Measurements from ENCODE around the gene ZNF860. TPM values are rescaled to one million over a fixed set of nuclear protein-coding genes. Genes with fewer than 3 reads are reported as not detected.

The ZNF860 gene
- total and polyA plus RNA-seq, 2 of the 4 experiments (the other 2 are of a cell fraction) = 0.18 to 0.26 TPM

DNA sequence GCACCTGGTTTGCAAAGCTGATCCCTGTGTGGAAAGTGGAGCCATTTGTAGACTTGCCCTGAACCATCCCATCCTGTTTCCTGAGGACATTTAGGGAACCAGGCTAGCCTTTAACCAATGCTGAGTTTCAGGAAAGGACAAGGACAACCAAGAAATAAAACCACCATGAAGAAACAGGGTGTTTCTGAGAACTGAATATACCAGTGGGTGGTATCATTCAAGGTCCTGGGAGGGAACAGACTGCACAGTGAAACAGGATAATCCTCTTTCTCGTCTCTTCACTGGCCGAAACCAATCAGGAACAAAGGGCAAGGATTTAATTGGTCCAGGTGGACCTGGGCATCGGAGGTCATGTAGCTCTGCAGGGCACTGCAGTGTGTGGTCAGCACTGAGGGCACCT, 21.8 kb downstream of the ZNF860 start:
- intact Hi-C loops (cut with micrococcal nuclease) (no loop called here), dilution Hi-C loops (cut with HindIII; ENCODE audit: low sequenced_read_pairs, unreplicated experiment) (no loop called here), in situ Hi-C loops (cut with MboI; ENCODE audit: low sequenced_read_pairs) (no loop called here)
- no peaks in the 10 kb centered on the region; the same call in 1 of the 2 replicates for H3K4me1 ChIP-seq (ENCODE audit: control insufficient read depth, insufficient read depth, low read length)
- H3K27me3 ChIP-seq (ENCODE audit: control insufficient read depth, insufficient read depth, low read length) = peaks cover 8% of the 10 kb centered on the region
- H3K4me3 ChIP-seq (ENCODE audit: insufficient read depth, low read depth, low read length) = no peak overlapping the region
- H4K91ac ChIP-seq (ENCODE audit: insufficient read depth, low read depth, low read length) = no peak overlapping the region
- H2AK9ac ChIP-seq (replicated peaks; ENCODE audit: low read depth, low read length, poor library complexity) = no peak overlapping the region
- H2BK5ac ChIP-seq (ENCODE audit: low read depth, low read length, poor library complexity, severe bottlenecking) = no peak overlapping the region
- no peaks in the 10 kb centered on the region for H4K20me1 ChIP-seq (ENCODE audit: insufficient read depth, low read length)
- no peak overlapping the region for H2BK15ac ChIP-seq (ENCODE audit: low read depth, low read length)
- H2AFZ ChIP-seq (replicated peaks; ENCODE audit: low read length, poor library complexity) = no peak overlapping the region
- no peaks in the 10 kb centered on the region for H3K9me1 ChIP-seq (ENCODE audit: insufficient read depth, low read length)
- H3K14ac ChIP-seq (replicated peaks; ENCODE audit: low read depth, low read length) = no peak overlapping the region
- H3K18ac ChIP-seq (ENCODE audit: low read depth, low read length) = no peak overlapping the region
- BruUV-seq (replicated peaks) = no TSS peak
- no peak overlapping the region for H3K27ac ChIP-seq (ENCODE audit: insufficient read depth, low read length)
- no peak for TF ChIP-seq BHLHE40 (IDR thresholded peaks at IDR 0.05; ENCODE audit: low read depth, low read length)
- H3K4me2 ChIP-seq (ENCODE audit: low read depth, low read length) = no peak overlapping the region
- POLR2A ChIA-PET (ENCODE audit: unreplicated experiment) = no interaction called here
- H4K5ac ChIP-seq (ENCODE audit: low read depth, low read length) = no peak overlapping the region
- no peak overlapping the region for H3K9ac ChIP-seq (ENCODE audit: low read depth, low read length)
- no peaks in the 10 kb centered on the region for H3K36me3 ChIP-seq (ENCODE audit: control insufficient read depth, insufficient read depth, low read length)
- H3K79me1 ChIP-seq (ENCODE audit: low read depth in 1 of 2, low read length in 2 of 2) = no peaks in the 10 kb centered on the region
- H2BK120ac ChIP-seq (ENCODE audit: low read depth, low read length) = no peak overlapping the region
- no peak overlapping the region for H3K23ac ChIP-seq (ENCODE audit: low read depth, low read length)
- CTCF ChIA-PET = interaction anchor here (0.6 kb wide), 1 partner anchor 1390 kb away, joined by 3 read pairs; no protein-coding TSS in a partner anchor
- no peak overlapping the region for H3K4ac ChIP-seq (ENCODE audit: low read depth, low read length)
- H3K9me3 ChIP-seq (ENCODE audit: control insufficient read depth, insufficient read depth, low read length) = no peaks in the 10 kb centered on the region
- no peak overlapping the region for H4K8ac ChIP-seq (ENCODE audit: low read depth in 2 of 2, low read length in 2 of 2)
- no peak overlapping the region for H2BK20ac ChIP-seq (ENCODE audit: low read depth, low read length)
- no peak overlapping the region for H3K56ac ChIP-seq (ENCODE audit: extremely low read depth, insufficient read depth, low read length)
- ATAC-seq (ENCODE audit: low read depth) (no peak), DNase-seq (no peak)
- 86% methylated on average over 3 of the region's 3 CpGs; no CpG with 5 or more reads in 1 of the 2 experiments for WGBS, 2 experiments (ENCODE audit: extremely low coverage in 2 of 2, insufficient read length in 1 of 2)
- no peak overlapping the region for H2AK5ac ChIP-seq (ENCODE audit: low read depth, low read length)

Measured in IMR-90 (cell line).